ENCODE measurements around the gene F13A1.

Gene F13A1

GRCh38 chr6:6319952-6320811, at the start of gene F13A1:
Gene F13A1, minus strand, starts transcription at chr6:6320662. Its CDS starts 1,998 bp downstream, at chr6:6318664.
- DNase-seq (ENCODE audit: low spot score) = no peak

- no peak for DNase-seq (ENCODE audit: low spot score)
These were observed 48.2 kb upstream of the F13A1 start for GRCh38 chr6:6368684-6369052.

- no peak for DNase-seq (ENCODE audit: low spot score)
These were observed 47.7 kb upstream of the F13A1 start for GRCh38 chr6:6368040-6368683.

- peak; percentile 14 for DNase-seq (ENCODE audit: low spot score)
These were observed 46.3 kb upstream of the F13A1 start for GRCh38 chr6:6366803-6367202.

- no peak for DNase-seq (ENCODE audit: low spot score)
These were observed 44.8 kb upstream of the F13A1 start for GRCh38 chr6:6365242-6365641.

GRCh38 chr6:6362056-6362840, 41.8 kb upstream of the F13A1 start:
- no peak for DNase-seq (ENCODE audit: low spot score)

- DNase-seq (ENCODE audit: low spot score) = no peak
These were observed 37.1 kb upstream of the F13A1 start for GRCh38 chr6:6357530-6357929.

GRCh38 chr6:6357032-6357431, 36.6 kb upstream of the F13A1 start:
- DNase-seq (ENCODE audit: low spot score) = no peak

- DNase-seq (ENCODE audit: low spot score) = no peak
These were observed 32.3 kb upstream of the F13A1 start for GRCh38 chr6:6352772-6353171.

- DNase-seq (ENCODE audit: low spot score) = no peak
These were observed 31.1 kb upstream of the F13A1 start for GRCh38 chr6:6351511-6352025.

GRCh38 chr6:6350696-6351095, 30.2 kb upstream of the F13A1 start:
- DNase-seq (ENCODE audit: low spot score) = no peak

GRCh38 chr6:6348256-6348655, 27.8 kb upstream of the F13A1 start:
- DNase-seq (ENCODE audit: low spot score) = no peak

GRCh38 chr6:6346427-6347023, 26.1 kb upstream of the F13A1 start:
- DNase-seq (ENCODE audit: low spot score) = no peak

- no peak for DNase-seq (ENCODE audit: low spot score)
These were observed 13.0 kb upstream of the F13A1 start for GRCh38 chr6:6333501-6333900.

- no peak for DNase-seq (ENCODE audit: low spot score)
These were observed 12.4 kb upstream of the F13A1 start for GRCh38 chr6:6332811-6333244.

- no peak for DNase-seq (ENCODE audit: low spot score)
These were observed 11.6 kb upstream of the F13A1 start for GRCh38 chr6:6331946-6332601.

GRCh38 chr6:6331393-6331792, 10.9 kb upstream of the F13A1 start:
- DNase-seq (ENCODE audit: low spot score) = no peak

- DNase-seq (ENCODE audit: low spot score) = no peak
These were observed 9.9 kb upstream of the F13A1 start for GRCh38 chr6:6330407-6330806.

GRCh38 chr6:6328451-6328850, 8.0 kb upstream of the F13A1 start:
- no peak for DNase-seq (ENCODE audit: low spot score)

- DNase-seq (ENCODE audit: low spot score) = no peak
These were observed 2.9 kb upstream of the F13A1 start for GRCh38 chr6:6323352-6323751.

- DNase-seq (ENCODE audit: low spot score) = no peak
These were observed 439 bp upstream of the F13A1 start for GRCh38 chr6:6320901-6321300.

Data from putamen (tissue), 1 donor.